SK-N-SH treated with all-trans-retinoic acid at 6 μM for 48 hours (cell line): ENCODE data around the gene HIPK3.

Experiments used
- ATAC-seq: fragments of 200-7000 bp; cut with Tn5 transposase; 3 replicates; pipeline ENCODE4 v1.9.1; 2020; ENCODE audit warnings: mild to moderate bottlenecking, moderate library complexity
- ARNTL ChIP-seq: fragments of 450-650 bp; formaldehyde crosslinking; IDR thresholded peaks from 2 replicates; pipeline ENCODE4 v1.5.0; 2020; ENCODE audit warnings: low read depth, mild to moderate bottlenecking, moderate library complexity, borderline replicate concordance
- BACH2 ChIP-seq: fragments of 250-450 bp; sonication (Bioruptor Pico); IDR thresholded peaks from 2 replicates; pipeline ENCODE4 v1.9.0; 2021; ENCODE audit warnings: mild to moderate bottlenecking, borderline replicate concordance
- CSDC2 ChIP-seq: fragments of 250-450 bp; sonication (Bioruptor Pico); IDR thresholded peaks from 2 replicates; pipeline ENCODE4 v1.5.0; 2020; ENCODE audit warnings: mild to moderate bottlenecking, moderate library complexity
- ESRRG ChIP-seq: fragments of 250-450 bp; sonication (Bioruptor Pico); IDR thresholded peaks from 2 replicates; pipeline ENCODE4 v1.6.1; 2021; ENCODE audit warnings: mild to moderate bottlenecking
- GLIS3 ChIP-seq: fragments of 250-450 bp; sonication (Bioruptor Pico); IDR thresholded peaks from 2 replicates; pipeline ENCODE4 v1.5.0; 2020; ENCODE audit warnings: mild to moderate bottlenecking, moderate library complexity
- ISL1 ChIP-seq: fragments of 250-450 bp; sonication (Bioruptor Pico); IDR thresholded peaks from 2 replicates; pipeline ENCODE4 v2.1.2; 2022; ENCODE audit warnings: mild to moderate bottlenecking, moderate library complexity
- OSR1 ChIP-seq: fragments of 250-450 bp; sonication (Bioruptor Pico); IDR thresholded peaks from 2 replicates; pipeline ENCODE4 v1.8.0; 2022; ENCODE audit warnings: moderate library complexity, mild to moderate bottlenecking, inconsistent platforms
- PPARA ChIP-seq: fragments of 250-450 bp; sonication (Bioruptor Pico); IDR thresholded peaks from 2 replicates; pipeline ENCODE4 v1.5.0; 2020; ENCODE audit warnings: mild to moderate bottlenecking, borderline replicate concordance
- RARB ChIP-seq: fragments of 250-450 bp; sonication (Bioruptor Pico); IDR thresholded peaks from 2 replicates; pipeline ENCODE4 v1.8.0; 2021; ENCODE audit warnings: mild to moderate bottlenecking, moderate library complexity
- SNAI2 ChIP-seq: fragments of 250-450 bp; sonication (Bioruptor Pico); IDR thresholded peaks from 2 replicates; pipeline ENCODE4 v1.5.0; 2020; ENCODE audit warnings: mild to moderate bottlenecking, moderate library complexity
- TCF4 ChIP-seq: fragments of 250-450 bp; sonication (Bioruptor Pico); IDR thresholded peaks from 2 replicates; pipeline ENCODE4 v1.8.0; 2021; ENCODE audit warnings: mild to moderate bottlenecking, moderate library complexity, borderline replicate concordance
- TOX ChIP-seq: fragments of 250-450 bp; sonication (Bioruptor Pico); IDR thresholded peaks from 2 replicates; pipeline ENCODE4 v1.8.0; 2021; ENCODE audit warnings: mild to moderate bottlenecking, moderate library complexity, borderline replicate concordance
- ZC3H10 ChIP-seq: fragments of 250-450 bp; sonication (Bioruptor Pico); IDR thresholded peaks from 2 replicates; pipeline ENCODE4 v1.5.1; 2021; ENCODE audit warnings: mild to moderate bottlenecking, moderate library complexity
- ZFP3 ChIP-seq: fragments of 250-450 bp; sonication (Bioruptor Pico); IDR thresholded peaks from 2 replicates; pipeline ENCODE4 v1.5.0; 2020; ENCODE audit warnings: mild to moderate bottlenecking, moderate library complexity
- ZFP30 ChIP-seq: fragments of 450-650 bp; formaldehyde crosslinking; IDR thresholded peaks from 2 replicates; pipeline ENCODE4 v1.5.0; 2022; ENCODE audit warnings: mild to moderate bottlenecking, moderate library complexity
- ZNF565 ChIP-seq: fragments of 450-650 bp; formaldehyde crosslinking; conservative IDR thresholded peaks from 2 replicates; pipeline ENCODE4 v1.5.0; 2020; ENCODE audit warnings: low read depth, mild to moderate bottlenecking, moderate library complexity
- ZNF70 ChIP-seq: fragments of 450-650 bp; formaldehyde crosslinking; IDR thresholded peaks from 2 replicates; pipeline ENCODE4 v1.5.0; 2020; ENCODE audit warnings: mild to moderate bottlenecking, moderate library complexity
- ZNF8 ChIP-seq: fragments of 450-650 bp; formaldehyde crosslinking; IDR thresholded peaks from 2 replicates; pipeline ENCODE4 v1.5.0; 2020; ENCODE audit warnings: mild to moderate bottlenecking, moderate library complexity
- TF ChIP-seq, protein P1 (sequence below): fragments of 250-450 bp; sonication (Bioruptor Pico); IDR thresholded peaks from 2 replicates; pipeline ENCODE4 v1.5.0; 2020; ENCODE audit warnings: mild to moderate bottlenecking, moderate library complexity
- TF ChIP-seq, protein P2 (sequence below): fragments of 250-450 bp; sonication (Bioruptor Pico); IDR thresholded peaks from 2 replicates; pipeline ENCODE4 v1.5.1; 2021; ENCODE audit warnings: mild to moderate bottlenecking, moderate library complexity
- TF ChIP-seq, protein P3 (sequence below): fragments of 250-450 bp; sonication (Bioruptor Pico); IDR thresholded peaks from 2 replicates; pipeline ENCODE4 v1.8.0; 2020; ENCODE audit warnings: mild to moderate bottlenecking, moderate library complexity, borderline replicate concordance
- TF ChIP-seq, protein P4 (sequence below): fragments of 250-450 bp; sonication (Bioruptor Pico); IDR thresholded peaks from 2 replicates; pipeline ENCODE4 v1.5.1; 2020; ENCODE audit warnings: low read depth, mild to moderate bottlenecking, moderate library complexity

The HIPK3 gene

DNA sequence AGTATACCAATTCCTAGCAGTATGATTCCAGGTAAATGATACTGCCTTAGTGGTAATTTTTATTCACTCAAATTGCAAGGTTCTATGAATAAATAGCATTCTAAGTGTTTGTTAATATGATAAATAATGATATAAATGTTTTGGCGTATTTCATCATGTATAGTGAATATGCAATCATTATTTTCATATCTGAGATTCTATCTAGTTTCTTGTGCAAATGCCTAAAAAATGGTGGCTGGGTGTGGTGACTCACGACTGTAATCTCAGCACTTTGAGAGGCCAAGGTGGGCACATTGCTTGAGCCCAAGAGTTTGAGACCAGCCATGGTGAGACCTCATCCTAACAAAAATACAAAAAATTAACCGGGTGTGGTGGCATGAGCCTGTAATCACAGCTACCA, 13.9 kb downstream of the HIPK3 start (continued):
- TF ChIP-seq ARNTL (CRISPR knock-in tag) (no peak), ESRRG (no peak), ZC3H10 (CRISPR knock-in tag) (no peak), GLIS3 (CRISPR knock-in tag) (no peak), OSR1 (no peak), TOX (CRISPR knock-in tag) (no peak), BACH2 (no peak), RARB (CRISPR knock-in tag) (no peak), PPARA (CRISPR knock-in tag) (no peak), SNAI2 (CRISPR knock-in tag) (no peak), ZFP3 (CRISPR knock-in tag) (no peak), ZFP30 (no peak)
- TF ChIP-seq, protein P1, sequence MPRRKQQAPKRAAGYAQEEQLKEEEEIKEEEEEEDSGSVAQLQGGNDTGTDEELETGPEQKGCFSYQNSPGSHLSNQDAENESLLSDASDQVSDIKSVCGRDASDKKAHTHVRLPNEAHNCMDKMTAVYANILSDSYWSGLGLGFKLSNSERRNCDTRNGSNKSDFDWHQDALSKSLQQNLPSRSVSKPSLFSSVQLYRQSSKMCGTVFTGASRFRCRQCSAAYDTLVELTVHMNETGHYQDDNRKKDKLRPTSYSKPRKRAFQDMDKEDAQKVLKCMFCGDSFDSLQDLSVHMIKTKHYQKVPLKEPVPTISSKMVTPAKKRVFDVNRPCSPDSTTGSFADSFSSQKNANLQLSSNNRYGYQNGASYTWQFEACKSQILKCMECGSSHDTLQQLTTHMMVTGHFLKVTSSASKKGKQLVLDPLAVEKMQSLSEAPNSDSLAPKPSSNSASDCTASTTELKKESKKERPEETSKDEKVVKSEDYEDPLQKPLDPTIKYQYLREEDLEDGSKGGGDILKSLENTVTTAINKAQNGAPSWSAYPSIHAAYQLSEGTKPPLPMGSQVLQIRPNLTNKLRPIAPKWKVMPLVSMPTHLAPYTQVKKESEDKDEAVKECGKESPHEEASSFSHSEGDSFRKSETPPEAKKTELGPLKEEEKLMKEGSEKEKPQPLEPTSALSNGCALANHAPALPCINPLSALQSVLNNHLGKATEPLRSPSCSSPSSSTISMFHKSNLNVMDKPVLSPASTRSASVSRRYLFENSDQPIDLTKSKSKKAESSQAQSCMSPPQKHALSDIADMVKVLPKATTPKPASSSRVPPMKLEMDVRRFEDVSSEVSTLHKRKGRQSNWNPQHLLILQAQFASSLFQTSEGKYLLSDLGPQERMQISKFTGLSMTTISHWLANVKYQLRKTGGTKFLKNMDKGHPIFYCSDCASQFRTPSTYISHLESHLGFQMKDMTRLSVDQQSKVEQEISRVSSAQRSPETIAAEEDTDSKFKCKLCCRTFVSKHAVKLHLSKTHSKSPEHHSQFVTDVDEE (CRISPR knock-in tag): no peak

DNA sequence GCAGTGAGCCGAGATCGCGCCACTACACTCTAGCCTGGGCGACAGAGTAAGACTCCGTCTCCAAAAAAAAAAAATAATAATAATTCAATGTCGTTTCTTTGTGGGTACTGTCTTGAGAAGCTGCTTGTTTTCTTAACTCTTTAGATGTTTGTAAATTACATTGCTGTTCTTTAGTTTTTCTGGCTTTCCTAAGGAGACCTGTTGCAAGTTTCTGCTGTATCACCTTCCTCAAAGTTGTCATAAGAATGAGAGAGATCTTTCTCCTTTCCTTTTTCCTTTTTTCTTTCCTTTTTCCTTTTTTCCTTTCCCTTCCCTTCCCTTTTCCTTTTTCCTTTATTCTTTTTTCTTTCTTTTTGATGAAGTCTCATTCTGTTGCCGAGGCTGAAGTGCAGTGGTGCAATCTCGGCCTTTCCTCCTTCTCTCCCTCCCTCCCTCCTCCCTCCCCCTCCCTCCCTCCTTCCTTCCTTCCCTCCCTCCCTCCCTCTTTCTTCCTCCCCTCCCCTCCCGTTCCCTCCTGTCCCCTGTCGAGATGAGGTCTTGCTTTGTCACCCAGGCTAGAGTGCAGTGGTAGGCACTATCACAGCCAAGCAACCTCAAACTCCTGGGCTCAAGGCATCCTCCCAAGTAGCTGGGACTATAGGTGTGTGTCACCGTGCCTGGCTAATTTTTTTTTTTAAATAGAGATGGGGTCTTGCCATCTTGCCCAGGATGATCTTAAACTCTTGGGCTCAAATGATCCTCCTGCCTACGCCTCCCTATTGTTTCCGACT, 15.3 kb downstream of the HIPK3 start:
- no peak for ATAC-seq
- TF ChIP-seq ZFP30 (no peak), GLIS3 (CRISPR knock-in tag) (no peak), SNAI2 (CRISPR knock-in tag) (no peak), ARNTL (CRISPR knock-in tag) (no peak), ISL1 (CRISPR knock-in tag) (no peak), RARB (CRISPR knock-in tag) (no peak), TCF4 (CRISPR knock-in tag) (no peak), ZNF8 (CRISPR knock-in tag) (no peak), TOX (CRISPR knock-in tag) (no peak)
- TF ChIP-seq, protein P2, sequence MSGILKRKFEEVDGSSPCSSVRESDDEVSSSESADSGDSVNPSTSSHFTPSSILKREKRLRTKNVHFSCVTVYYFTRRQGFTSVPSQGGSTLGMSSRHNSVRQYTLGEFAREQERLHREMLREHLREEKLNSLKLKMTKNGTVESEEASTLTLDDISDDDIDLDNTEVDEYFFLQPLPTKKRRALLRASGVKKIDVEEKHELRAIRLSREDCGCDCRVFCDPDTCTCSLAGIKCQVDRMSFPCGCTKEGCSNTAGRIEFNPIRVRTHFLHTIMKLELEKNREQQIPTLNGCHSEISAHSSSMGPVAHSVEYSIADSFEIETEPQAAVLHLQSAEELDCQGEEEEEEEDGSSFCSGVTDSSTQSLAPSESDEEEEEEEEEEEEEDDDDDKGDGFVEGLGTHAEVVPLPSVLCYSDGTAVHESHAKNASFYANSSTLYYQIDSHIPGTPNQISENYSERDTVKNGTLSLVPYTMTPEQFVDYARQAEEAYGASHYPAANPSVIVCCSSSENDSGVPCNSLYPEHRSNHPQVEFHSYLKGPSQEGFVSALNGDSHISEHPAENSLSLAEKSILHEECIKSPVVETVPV (CRISPR knock-in tag): no peak

DNA sequence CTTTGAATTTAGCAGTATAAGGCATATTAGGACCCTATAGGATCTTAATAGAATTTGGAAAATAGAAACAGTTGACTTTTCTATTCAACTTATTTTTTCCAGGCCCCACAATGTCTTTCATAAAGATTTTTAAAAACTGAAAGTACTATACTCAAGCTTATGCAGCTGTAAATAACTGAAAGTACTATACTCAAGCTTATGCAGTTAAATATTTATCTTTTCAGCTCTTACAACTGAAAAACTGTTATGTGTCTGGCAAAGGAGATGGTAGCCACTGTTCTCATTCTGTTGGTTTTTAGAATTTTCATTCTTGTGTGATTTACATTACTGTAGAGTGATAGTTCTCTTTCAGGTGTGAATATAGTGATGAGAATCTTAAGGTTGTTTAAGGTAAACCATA, 16.5 kb downstream of the HIPK3 start:
- TF ChIP-seq RARB (CRISPR knock-in tag) (no peak), GLIS3 (CRISPR knock-in tag) (no peak), ZNF70 (CRISPR knock-in tag) (no peak), PPARA (CRISPR knock-in tag) (no peak), ZNF565 (no peak), SNAI2 (CRISPR knock-in tag) (no peak), BACH2 (no peak), TOX (CRISPR knock-in tag) (no peak), CSDC2 (CRISPR knock-in tag) (no peak), TCF4 (CRISPR knock-in tag) (no peak), ARNTL (CRISPR knock-in tag) (no peak), ZFP30 (no peak), ZC3H10 (CRISPR knock-in tag) (no peak)
- TF ChIP-seq, protein P3, sequence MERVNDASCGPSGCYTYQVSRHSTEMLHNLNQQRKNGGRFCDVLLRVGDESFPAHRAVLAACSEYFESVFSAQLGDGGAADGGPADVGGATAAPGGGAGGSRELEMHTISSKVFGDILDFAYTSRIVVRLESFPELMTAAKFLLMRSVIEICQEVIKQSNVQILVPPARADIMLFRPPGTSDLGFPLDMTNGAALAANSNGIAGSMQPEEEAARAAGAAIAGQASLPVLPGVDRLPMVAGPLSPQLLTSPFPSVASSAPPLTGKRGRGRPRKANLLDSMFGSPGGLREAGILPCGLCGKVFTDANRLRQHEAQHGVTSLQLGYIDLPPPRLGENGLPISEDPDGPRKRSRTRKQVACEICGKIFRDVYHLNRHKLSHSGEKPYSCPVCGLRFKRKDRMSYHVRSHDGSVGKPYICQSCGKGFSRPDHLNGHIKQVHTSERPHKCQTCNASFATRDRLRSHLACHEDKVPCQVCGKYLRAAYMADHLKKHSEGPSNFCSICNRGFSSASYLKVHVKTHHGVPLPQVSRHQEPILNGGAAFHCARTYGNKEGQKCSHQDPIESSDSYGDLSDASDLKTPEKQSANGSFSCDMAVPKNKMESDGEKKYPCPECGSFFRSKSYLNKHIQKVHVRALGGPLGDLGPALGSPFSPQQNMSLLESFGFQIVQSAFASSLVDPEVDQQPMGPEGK: no peak
- TF ChIP-seq, protein P2 (CRISPR knock-in tag): no peak
- TF ChIP-seq, protein P4, sequence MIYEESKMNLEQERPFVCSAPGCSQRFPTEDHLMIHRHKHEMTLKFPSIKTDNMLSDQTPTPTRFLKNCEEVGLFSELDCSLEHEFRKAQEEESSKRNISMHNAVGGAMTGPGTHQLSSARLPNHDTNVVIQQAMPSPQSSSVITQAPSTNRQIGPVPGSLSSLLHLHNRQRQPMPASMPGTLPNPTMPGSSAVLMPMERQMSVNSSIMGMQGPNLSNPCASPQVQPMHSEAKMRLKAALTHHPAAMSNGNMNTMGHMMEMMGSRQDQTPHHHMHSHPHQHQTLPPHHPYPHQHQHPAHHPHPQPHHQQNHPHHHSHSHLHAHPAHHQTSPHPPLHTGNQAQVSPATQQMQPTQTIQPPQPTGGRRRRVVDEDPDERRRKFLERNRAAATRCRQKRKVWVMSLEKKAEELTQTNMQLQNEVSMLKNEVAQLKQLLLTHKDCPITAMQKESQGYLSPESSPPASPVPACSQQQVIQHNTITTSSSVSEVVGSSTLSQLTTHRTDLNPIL (CRISPR knock-in tag): no peak
- TF ChIP-seq, all 23 proteins: peak for 0
- no peak for ATAC-seq
